Measurements from ENCODE around the gene SCUBE3.

The SCUBE3 gene

GRCh38 chr6:35209622-35210247, 4.0 kb upstream of the SCUBE3 start:
- no peak for TF ChIP-seq GATA1 (IDR thresholded peaks at IDR 0.05; ENCODE audit: low read depth, low read length)
- TF ChIP-seq POLR2A (IDR thresholded peaks at IDR 0.05; ENCODE audit: low read length) = no peak
- DNase-seq = no peak

- TF ChIP-seq GATA1 (IDR thresholded peaks at IDR 0.05; ENCODE audit: low read depth, low read length) (no peak), POLR2A (IDR thresholded peaks at IDR 0.05; ENCODE audit: low read length) (no peak)
- no peak for DNase-seq
Measured at GRCh38 chr6:35213298-35213791, 411 bp upstream of the SCUBE3 start.

- DNase-seq = no peak
- TF ChIP-seq GATA1 (IDR thresholded peaks at IDR 0.05; ENCODE audit: low read depth, low read length) (no peak), POLR2A (IDR thresholded peaks at IDR 0.05; ENCODE audit: low read length) (no peak)
Measured at GRCh38 chr6:35214869-35215664, 1.3 kb downstream of the SCUBE3 start.

GRCh38 chr6:35215665-35216411, 2.1 kb downstream of the SCUBE3 start:
- TF ChIP-seq GATA1 (IDR thresholded peaks at IDR 0.05; ENCODE audit: low read depth, low read length) = no peak
- no peak for TF ChIP-seq POLR2A (IDR thresholded peaks at IDR 0.05; ENCODE audit: low read length)
- DNase-seq = no peak

- TF ChIP-seq GATA1 (IDR thresholded peaks at IDR 0.05; ENCODE audit: low read depth, low read length) (no peak), POLR2A (IDR thresholded peaks at IDR 0.05; ENCODE audit: low read length) (no peak)
- DNase-seq = no peak
Measured at GRCh38 chr6:35216412-35216732, 2.6 kb downstream of the SCUBE3 start.

GRCh38 chr6:35216851-35217811, 3.4 kb downstream of the SCUBE3 start:
- TF ChIP-seq GATA1 (IDR thresholded peaks at IDR 0.05; ENCODE audit: low read depth, low read length) = no peak
- no peak for TF ChIP-seq POLR2A (IDR thresholded peaks at IDR 0.05; ENCODE audit: low read length)
- DNase-seq = no peak

- TF ChIP-seq GATA1 (IDR thresholded peaks at IDR 0.05; ENCODE audit: low read depth, low read length) = no peak
- TF ChIP-seq POLR2A (IDR thresholded peaks at IDR 0.05; ENCODE audit: low read length) = no peak
- no peak for DNase-seq
Measured at GRCh38 chr6:35218021-35218420, 4.3 kb downstream of the SCUBE3 start.

- no peak for TF ChIP-seq POLR2A (IDR thresholded peaks at IDR 0.05; ENCODE audit: low read length)
- TF ChIP-seq GATA1 (IDR thresholded peaks at IDR 0.05; ENCODE audit: low read depth, low read length) = no peak
- no peak for DNase-seq
Measured at GRCh38 chr6:35218456-35218855, 4.7 kb downstream of the SCUBE3 start.

GRCh38 chr6:35219683-35220326, 6.0 kb downstream of the SCUBE3 start:
- no peak for TF ChIP-seq POLR2A (IDR thresholded peaks at IDR 0.05; ENCODE audit: low read length)
- no peak for TF ChIP-seq GATA1 (IDR thresholded peaks at IDR 0.05; ENCODE audit: low read depth, low read length)
- no peak for DNase-seq

- no peak for DNase-seq
- TF ChIP-seq POLR2A (IDR thresholded peaks at IDR 0.05; ENCODE audit: low read length) = no peak
- TF ChIP-seq GATA1 (IDR thresholded peaks at IDR 0.05; ENCODE audit: low read depth, low read length) = no peak
Measured at GRCh38 chr6:35220711-35221110, 7.0 kb downstream of the SCUBE3 start.

GRCh38 chr6:35223396-35223795, 9.6 kb downstream of the SCUBE3 start:
- TF ChIP-seq POLR2A (IDR thresholded peaks at IDR 0.05; ENCODE audit: low read length) (no peak), GATA1 (IDR thresholded peaks at IDR 0.05; ENCODE audit: low read depth, low read length) (no peak)

GRCh38 chr6:35224720-35225119, 11.0 kb downstream of the SCUBE3 start:
- no peak for DNase-seq
- TF ChIP-seq POLR2A (IDR thresholded peaks at IDR 0.05; ENCODE audit: low read length) (no peak), GATA1 (IDR thresholded peaks at IDR 0.05; ENCODE audit: low read depth, low read length) (no peak)

More at GRCh38 chr6:35223396-35223795, 9.6 kb downstream of the SCUBE3 start:
- DNase-seq = no peak

- DNase-seq = no peak
- TF ChIP-seq POLR2A (IDR thresholded peaks at IDR 0.05; ENCODE audit: low read length) = no peak
Measured at GRCh38 chr6:35228481-35228880, 14.7 kb downstream of the SCUBE3 start.
